NT2/D1 (cell line): Measurements from ENCODE around the gene ACTMAP.

Experiments
- SUZ12 ChIP-seq: IDR thresholded peaks from 2 replicates; pipeline ENCODE4 v1.6.1; 2011; ENCODE audit not compliant: insufficient read length, insufficient read depth; ENCODE audit errors: extremely low read depth
- YY1 ChIP-seq: IDR thresholded peaks from 2 replicates; pipeline ENCODE4 v1.6.1; 2011; ENCODE audit not compliant: insufficient read length, insufficient read depth

DNA sequence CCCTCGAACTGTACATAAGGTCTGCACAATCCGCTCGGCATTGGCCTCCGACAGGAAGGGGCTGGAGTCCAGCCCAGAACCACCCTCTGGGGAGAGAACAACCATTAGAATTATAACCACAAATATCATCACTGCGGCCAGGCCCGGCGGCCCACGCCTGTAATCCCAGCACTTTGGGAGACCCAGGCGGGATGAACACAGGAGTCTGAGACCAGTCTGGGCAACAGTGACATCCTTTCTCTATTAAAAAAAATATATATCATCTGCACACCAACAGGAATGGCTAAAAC lies 45.0 kb downstream of the ACTMAP start:
- TF ChIP-seq YY1 (no peak), SUZ12 (no peak)
